GM19463 (cell line): Measurements from ENCODE around the gene NQO2.
"Not testable (repeated sequence)": the region's sequence is repeated elsewhere in the genome, so short reads cannot be mapped to it uniquely, and the experiment has no call there.

Source experiments
- ATAC-seq: cut with Tn5 transposase; IDR thresholded peaks from one replicate; pipeline ENCODE4 v1.9.1; 2021; ENCODE audit warnings: mild to moderate bottlenecking, moderate library complexity; ENCODE audit not compliant: unreplicated experiment

The NQO2 gene

DNA sequence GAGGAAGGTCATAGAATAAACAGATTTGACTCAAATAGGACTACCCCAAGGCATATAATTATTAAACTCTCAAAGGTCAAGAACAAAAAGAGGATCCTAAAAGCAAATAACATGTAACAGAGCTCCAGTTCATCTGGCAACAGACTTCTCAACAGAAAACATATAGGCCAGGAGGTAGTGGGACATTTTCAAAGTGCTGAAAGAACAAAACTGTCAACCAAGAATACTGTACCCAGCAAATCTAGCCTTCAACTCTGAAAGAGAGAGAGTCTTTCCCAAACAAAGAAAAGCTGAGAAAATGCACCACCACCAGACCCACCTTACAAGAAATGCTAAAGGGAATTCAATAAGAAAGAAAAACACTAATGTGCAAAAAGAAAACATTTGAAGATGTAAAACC, 11.9 kb downstream of the NQO2 start:
- no peak for ATAC-seq

DNA sequence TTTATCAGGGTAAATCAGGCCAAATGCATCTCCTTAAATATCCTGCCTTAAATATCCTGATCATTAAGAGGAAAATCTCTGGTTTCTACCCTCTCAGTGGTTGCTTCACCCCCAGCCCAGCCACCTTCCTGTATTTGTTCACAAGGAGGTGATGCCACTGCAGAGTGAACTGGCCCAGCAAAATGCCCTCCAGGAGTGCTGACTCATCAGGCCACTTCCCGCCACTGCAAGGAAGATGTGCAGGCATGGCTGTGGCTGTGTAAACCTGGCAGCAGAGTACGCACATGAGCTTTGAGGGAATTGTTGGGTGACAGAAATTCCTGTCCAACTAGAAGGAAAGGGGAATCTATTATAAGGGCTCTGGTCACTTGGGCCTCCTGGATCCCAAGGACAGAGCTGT, 13.8 kb downstream of the NQO2 start:
- no peak for ATAC-seq

DNA sequence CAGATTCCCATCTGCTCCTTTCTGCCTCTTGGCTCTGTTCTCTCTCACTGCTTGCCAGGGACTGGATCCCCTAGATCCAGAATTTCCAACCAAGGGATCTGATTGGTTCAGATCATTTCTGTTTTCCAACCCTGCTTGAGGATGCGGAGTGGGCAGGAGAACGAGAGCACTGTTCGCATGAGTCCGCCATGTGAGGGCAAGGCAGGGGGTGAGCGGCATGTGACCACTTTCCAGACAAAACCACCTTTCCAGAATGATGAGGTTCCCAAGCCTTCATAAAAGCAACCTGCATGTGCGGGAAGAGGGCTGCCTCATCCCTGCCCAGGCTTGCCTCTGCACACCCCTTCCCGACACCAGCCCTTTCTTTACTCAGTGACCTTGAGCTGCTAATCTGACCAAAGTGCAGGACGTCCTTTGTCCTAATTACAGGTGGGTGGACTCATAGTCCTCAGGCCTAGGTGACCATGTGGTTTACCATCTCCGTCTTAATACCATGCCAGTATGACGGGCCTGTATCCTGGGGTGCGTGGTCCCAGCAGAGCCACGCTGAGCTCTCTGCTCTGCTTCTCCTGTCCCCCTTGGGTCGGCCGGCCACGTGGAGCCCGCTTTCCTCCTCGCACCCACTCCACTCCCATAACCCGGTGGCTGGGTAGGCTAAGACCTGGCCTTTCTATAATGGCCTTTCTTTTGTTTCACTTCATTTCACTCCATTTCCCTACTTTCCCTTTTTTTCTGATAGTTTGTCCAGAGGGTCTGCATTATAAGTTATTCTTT, 14.4 kb downstream of the NQO2 start:
- no peak for ATAC-seq

DNA sequence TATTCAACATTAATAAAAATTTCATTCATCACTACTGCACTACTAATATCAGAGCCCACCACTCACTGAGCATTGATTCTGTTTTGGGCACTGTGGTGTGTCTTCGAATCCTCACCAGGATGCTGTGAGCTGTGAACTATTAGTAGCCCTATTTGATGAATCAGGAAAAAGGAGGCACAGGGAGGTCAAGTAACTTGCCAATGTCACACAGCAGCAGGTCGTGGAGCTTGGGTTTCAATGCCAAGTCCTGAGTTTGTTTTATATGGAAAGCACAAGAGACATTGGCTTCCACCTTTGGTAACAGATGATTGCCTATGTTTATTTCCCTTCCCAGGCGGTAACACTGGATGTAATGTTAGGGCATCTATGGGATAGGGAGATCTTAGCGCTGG, 15.0 kb downstream of the NQO2 start:
- ATAC-seq, result no peak

DNA sequence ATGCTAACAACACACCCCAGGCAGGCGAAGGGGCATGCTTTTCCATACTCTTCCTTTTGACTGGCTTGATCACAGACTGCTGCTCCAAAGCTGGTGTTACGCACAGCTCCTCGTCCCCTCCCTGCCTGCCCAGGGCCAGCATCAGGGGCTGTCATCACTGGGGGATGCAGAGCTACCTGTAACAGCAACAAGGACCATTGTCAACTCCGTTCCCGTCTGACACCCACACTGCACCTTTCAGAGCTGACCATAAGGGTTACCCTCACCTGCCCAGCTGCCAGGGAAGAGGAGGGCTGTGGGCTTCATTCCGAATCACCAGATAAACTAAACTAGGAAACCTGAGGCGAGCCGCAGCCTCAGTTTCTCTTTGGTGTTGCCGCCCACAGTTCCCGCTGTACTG, 15.4 kb downstream of the NQO2 start:
- no peak for ATAC-seq

DNA sequence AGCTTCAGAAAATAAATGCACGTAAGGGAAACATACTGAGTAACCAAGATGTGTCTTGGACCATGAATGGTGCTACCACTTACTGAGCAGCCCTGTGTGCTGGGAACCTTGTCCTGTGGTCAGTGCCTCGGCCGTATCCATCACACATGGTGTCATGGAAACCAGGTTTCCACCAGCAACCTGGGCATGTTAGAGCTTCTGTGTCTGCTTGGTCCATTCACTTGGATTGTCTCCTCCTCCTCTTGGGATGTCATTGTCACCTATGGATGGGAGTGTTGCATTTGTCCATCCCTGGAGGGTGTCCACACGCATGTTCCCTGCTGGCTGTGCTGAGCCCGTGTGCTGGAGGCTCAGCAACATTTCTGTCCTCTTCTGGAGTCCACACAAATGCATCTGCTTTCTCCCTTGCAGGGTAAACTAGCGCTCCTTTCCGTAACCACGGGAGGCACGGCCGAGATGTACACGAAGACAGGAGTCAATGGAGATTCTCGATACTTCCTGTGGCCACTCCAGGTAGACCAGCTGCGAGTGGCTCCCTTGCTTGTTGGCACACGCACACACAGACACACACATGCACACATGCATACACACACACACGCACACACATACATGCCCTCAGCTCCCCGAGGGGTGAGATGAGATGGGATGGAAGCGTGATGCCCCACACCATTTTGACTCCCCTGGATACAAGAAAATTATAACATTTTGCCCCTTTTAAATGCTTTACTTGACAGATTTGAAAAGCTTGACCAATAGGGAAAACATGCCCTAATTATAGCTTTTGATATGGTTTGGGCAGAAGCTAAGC, 17.0 kb downstream of the NQO2 start:
- no peak for ATAC-seq

DNA sequence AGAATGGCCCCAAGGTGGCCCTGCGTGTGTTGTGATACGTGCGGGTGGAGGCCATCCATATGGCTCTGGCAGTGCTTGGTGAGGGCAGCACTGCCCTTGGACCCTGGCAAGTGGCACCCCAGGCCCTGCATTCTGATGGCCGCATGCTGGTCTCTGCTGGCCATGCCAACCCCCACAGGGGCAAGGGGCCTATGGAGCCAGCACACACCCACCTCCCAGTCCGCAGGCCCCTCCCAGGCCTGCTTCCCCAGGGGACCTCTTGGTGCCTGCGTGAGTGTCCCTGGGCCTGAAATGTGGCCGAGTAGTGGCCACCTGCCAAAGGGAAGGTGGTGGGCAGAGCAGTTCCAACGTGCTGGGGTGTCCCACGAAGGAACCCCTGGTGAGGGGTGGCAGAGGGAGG, 17.6 kb downstream of the NQO2 start:
- no peak for ATAC-seq

DNA sequence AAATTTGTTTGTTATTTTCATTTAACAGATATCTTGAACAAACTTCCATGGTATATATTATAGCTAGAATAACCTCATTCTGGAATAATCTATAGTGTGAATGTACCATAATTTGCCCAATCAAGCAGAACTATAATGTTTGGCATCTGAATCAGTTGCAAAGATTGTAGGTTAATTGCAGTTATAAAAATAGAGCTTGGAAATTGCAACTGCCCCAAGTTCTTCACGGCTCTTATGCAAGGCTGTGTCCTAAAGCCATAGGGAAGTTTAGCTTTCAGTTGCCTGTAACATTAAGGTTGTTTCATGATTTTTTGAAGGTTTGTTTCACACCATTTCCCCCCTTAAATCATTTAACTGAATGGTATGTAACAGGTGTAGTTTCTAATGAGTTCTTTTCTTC, 19.4 kb downstream of the NQO2 start:
- no peak for ATAC-seq

DNA sequence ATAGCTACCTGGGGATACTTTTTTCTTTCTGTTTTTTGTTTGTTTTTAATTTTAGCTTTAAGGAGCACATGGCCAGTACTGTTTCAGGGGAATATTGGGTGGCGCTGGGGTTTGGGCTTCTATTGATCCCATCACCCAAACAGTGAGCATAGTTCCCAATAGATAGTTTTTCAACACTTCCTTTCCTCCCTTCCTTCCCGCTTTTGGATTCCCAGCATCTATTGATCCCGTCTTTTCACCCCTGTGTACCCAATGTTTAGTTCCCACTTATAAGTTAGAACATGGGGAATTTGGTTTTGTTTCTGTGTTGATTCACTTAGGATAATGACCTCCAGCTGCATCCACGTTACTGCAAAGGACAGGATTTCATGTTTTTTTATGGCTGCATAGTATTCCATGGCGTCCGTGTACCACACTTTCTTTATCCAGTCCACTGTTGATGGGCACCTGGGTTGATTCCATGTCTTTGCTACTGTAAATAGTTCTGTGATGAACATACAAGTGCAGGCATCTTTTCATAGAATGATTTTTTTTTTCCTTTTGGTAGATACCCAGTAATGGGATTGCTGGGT, 20.1 kb downstream of the NQO2 start:
- ATAC-seq, result no peak

DNA sequence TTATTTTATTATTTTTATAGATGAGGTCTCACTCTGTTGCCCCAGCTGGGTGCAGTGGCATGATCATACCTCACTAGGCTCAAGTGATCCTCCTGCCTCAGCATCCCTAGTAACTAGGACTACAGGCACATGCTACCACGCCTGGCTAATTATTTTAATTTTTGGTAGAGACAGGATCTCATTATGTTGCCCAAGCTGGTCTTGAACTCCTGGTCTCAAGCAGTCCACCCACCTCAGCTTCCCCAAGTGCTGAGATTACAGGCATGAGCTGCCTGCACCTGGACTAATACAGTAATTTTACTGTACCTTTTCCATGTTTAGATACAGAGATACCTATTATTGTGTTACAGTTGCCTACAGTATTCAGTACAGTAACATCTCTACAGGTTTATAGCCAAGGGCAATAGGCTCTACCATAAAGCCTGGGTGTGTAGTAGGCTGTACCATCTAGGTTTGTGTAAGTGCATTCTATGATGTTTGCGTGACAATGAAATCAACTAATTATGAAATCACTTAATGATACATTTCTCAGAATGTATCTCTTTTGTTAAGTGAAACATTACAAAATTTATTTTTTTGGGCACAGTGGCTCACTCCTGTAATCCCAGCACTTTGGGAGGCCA, 21.4 kb downstream of the NQO2 start:
- ATAC-seq, result not testable (repeated sequence)

DNA sequence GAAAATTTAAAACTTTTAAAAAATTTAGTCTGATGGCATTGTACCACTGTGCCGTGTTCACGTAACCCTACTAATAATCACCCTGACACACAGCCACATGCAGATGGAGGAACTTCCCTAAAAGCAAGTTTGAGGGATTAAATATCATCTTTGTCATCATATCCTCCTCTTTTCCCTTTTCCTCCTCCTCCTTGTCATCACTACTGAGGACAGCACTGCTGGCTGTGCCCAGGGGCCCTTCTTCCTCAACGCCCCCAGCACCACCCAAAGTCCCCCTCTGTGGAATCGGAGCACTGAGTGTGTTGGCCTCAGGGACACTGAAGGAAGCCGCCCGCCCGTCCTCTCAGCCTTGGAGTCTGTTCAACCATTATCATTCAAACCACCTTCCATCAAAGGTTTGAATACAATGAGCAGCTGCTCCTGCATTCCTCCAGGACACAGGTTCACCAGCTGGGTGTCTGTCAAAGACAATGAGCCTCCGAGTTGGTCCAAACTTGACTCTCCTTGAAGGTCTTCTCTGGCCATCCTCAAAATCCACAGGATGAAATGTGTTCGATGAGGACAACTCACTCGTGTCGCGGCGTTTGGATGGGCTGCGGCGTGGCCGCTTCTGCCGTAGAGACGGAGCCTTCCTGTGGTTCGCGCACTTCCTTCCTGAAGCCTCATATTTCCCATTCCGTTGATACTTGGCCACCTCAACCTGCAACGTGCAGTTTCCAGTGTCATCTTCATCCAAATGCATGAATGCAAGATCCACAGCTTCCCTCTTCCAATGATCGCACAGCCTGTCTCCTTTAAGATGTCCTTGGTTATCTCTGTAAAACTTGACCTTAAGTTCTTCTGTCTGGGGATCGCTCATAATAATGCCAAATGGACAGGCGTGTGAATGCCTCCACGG, 23.3 kb downstream of the NQO2 start:
- peak; percentile 1 for ATAC-seq

DNA sequence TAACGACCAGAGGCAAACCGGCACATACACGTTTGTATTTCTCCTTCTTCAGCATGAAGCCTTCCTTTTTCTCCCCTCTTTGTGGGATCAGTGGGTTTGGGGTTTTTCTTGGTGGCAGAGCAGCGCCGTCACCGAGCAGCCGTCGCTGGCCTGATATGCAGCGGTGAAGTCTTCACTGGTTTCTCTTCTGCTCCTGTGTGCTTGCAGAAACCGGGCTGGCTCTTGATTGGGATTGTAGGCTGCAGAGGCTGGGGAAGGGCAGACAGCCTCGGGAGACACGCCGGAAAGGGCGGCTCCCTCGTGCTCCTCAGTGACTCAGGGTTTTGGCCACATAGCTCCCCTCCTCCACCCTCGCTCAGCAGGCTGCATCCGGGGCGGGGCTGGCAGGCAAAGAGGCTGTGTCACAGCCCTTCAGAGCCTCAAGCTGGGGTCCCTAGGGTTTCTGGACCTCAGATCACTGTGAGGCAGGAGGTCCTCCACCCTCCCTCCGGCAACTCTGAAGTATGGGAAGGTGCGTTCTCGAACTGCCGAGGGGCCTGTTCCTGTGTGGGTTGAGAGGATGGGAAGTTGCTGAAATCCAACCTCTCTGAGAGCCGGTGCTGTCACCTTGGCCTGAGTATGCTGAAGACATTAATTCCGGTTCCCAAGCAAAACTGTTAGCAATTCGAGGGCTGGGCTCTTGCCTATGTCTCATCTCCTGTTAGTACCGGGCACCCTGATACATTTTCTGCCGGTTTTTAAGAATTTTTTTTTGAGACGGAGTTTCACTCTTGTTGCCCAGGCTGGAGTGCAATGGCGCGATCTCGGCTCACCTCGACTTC, 24.2 kb downstream of the NQO2 start:
- peak; percentile 77 for ATAC-seq

DNA sequence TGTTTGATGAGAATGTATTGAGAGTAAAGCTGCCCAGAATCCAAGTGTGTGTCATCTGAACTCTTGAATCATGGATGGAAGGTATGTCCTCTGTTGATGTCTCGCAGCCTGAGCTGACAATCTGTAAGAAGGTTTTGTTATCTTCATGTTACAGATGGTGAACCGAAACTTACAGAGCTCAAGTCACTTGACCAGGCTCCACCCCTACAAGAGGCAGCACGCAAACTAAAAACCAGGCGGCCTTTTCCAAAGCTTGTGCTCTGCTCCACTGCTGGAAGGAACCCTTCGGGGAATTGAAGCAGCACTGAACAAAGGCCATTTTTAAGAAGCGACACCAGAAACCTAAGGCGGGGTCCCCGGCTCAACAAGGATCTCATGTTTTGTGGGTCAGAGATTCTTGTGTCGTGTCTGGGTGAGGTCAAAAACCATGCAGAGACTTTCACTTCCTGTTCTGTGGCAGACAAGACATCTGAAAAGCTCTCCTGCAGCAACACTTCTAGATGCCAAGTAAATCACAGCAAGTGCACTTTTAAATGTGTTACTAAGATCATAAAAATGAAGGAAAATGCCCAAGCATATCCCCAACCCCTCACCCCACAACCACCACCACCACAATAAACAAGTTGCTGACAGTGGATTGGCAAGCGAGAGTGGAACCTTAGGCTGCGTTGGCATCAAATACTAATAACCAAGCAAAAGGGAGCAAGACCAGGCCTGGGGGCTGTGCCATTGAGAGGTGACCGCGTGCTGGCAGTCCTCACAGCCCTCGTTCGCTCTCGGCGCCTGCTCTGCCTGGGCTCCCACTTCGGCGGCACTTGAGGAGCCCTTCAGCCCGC, 27.3 kb downstream of the NQO2 start:
- peak; percentile 73 for ATAC-seq

DNA sequence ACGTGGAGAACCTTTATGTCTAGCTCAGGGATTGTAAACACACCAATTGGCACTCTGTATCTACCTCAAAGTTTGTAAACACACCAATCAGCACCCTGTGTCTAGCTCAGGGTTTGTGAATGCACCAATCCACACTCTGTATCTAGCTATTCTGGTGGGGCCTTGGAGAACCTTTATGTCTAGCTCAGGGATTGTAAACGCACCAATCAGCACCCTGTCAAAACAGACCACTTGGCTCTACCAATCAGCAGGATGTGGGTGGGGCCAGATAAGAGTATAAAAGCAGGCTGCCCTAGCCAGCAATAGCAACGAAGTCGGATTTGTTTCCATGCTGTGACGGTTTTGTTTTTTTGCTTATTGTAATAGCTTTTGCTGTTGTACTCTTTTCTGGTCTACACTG, 28.5 kb downstream of the NQO2 start:
- not testable (repeated sequence) for ATAC-seq

DNA sequence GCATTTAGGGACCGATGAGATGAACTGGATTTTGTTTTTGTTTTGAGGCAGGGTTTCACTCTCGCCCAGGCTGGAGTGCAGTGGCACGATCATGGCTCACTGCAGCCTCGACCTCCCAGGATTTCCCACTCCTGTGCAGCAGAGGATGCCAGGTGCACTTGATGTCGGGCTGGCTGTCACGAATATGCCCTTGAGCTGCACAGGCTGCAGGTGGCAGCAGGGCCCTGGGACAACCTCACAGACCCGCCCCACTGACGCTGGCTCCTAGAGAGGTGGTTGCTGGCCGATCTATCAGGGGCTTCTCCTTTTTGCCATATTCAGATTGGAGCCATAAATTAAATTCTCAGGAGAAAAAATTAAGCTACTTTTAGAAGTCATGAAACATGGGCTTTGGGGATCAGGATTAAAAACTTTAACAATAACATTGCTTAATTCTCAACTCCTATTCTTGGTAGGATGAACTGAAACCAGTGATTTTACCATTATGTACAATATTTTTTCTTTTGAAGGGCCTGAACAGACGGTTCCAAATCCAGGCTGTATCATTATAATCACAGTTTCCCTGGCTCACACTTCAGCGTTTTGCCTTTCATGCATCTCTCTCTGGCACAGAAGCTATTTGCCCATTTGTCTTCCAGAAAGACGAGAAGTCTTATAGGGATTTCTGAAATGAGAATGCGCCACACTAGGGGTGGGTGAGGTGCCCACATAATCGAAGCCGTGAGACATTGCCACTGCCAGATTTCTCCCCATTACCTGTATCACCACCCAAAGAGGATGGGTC, 32.4 kb downstream of the NQO2 start:
- ATAC-seq, result no peak

DNA sequence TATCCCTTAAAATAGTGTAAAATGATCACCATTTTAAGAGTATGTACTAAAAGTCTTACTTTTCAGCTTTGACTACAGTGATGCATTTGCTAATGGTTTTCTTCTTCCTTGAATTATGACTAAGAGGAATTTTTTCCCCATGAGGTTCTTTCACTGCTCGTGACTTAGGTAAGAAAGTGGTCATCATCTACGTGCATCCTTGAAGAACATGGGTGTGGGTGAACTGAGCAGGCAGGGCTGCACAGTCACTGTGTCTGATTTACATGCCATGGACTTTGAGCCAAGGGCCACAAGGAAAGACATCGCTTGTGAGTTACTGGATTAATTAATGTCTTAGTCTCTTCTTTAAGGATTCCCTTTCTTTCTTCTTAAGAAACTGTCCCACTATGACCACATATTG, 33.3 kb downstream of the NQO2 start:
- ATAC-seq, result no peak

DNA sequence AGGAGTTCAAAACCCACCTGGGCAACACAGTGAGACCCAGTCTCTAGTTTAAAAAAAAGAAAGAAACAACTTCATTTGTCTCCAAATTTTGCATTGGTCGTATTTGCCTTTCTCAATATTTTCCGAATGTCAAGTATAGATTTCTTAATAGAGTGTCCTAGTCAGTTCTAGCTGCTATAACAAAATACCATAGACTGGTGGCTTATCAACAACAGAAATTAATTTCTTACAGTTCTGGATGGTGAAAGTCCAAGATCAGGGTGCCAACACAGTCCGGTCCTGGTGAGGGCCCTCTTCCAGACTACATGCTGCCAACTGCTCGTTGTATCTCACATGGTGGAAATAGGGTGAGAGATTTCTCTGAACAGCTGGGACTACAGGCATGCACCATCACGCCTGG, 34.0 kb downstream of the NQO2 start:
- ATAC-seq, result no peak

DNA sequence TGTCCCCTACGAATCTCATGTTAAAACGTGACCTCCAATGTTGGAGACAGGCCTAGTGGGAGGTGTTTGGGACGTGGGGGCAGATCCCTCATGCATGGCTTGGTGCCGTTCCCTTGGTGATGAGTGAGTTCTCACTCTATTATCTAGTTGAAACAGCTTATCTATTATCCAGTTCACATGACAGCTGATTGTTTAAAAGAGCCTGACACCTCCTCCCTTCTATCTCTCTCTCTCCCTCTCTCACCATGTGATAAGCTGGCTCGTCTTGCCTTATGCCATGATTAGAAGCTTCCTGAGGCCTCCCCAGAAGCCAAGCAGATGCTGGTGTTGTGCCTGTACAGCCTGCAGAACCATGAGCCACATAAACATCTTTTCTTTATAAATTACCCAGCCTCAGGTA, 35.7 kb downstream of the NQO2 start:
- no peak for ATAC-seq
